22Rv1 (cell line): ENCODE measurements around the gene FGFBP1.

Experiments used
- CTCF ChIP-seq: fragments of 450-650 bp; IDR thresholded peaks from 2 replicates; pipeline ENCODE4 v1.5.1; 2017; ENCODE audit warnings: mild to moderate bottlenecking
- ZFX ChIP-seq: fragments of 450-650 bp; IDR thresholded peaks from 2 replicates; pipeline ENCODE4 v1.6.1; 2017; ENCODE audit warnings: antibody characterized with exemption, borderline replicate concordance

- TF ChIP-seq CTCF (no peak), ZFX (no peak)
Observed at GRCh38 chr4:15901998-15902397, 36.5 kb downstream of the FGFBP1 start.
